ENCODE results near the gene PDLIM7. TPM values are rescaled to one million over a fixed set of nuclear protein-coding genes. Genes with fewer than 3 reads are reported as not detected.
"Not testable (repeated sequence)": the region's sequence is repeated elsewhere in the genome, so short reads cannot be mapped to it uniquely, and the experiment has no call there.

PDLIM7 gene
- total and polyA plus RNA-seq, 2 experiments from 2014 or later = 165 to 537 TPM

- H3K27ac ChIP-seq = no peak overlapping the region
- H3K27me3 ChIP-seq = no peaks in the 10 kb centered on the region
- H3K4me3 ChIP-seq = no peak overlapping the region
- H3K4me1 ChIP-seq (ENCODE audit: low read depth) = no peaks in the 10 kb centered on the region
- TF ChIP-seq CTCF (IDR thresholded peaks at IDR 0.05; ENCODE audit: low read depth, low read length) = no peak
- DNase-seq (ENCODE audit: low read depth in 1 of 2, low spot score in 1 of 2) = no peak
- H3K9me3 ChIP-seq (ENCODE audit: low read depth) = no peaks in the 10 kb centered on the region
- H3K36me3 ChIP-seq = peaks cover 61% of the 10 kb centered on the region
Measured at GRCh38 chr5:177486256-177486655, 11.1 kb downstream of the PDLIM7 start.

GRCh38 chr5:177485753-177486152 lies 11.7 kb downstream of the PDLIM7 start:
- not testable (repeated sequence) for H3K4me3 ChIP-seq; H3K9me3 ChIP-seq (ENCODE audit: low read depth); H3K27ac ChIP-seq; H3K27me3 ChIP-seq; H3K4me1 ChIP-seq (ENCODE audit: low read depth); DNase-seq (ENCODE audit: low read depth in 1 of 2, low spot score in 1 of 2)
- peaks cover 56% of the 10 kb centered on the region for H3K36me3 ChIP-seq

GRCh38 chr5:177484902-177485549 lies 12.4 kb downstream of the PDLIM7 start:
- peaks cover 51% of the 10 kb centered on the region for H3K36me3 ChIP-seq
- H3K27me3 ChIP-seq = no peaks in the 10 kb centered on the region
- peaks cover 1% of the 10 kb centered on the region for H3K4me1 ChIP-seq (ENCODE audit: low read depth)
- H3K4me3 ChIP-seq = no peak overlapping the region
- no peak for TF ChIP-seq CTCF (IDR thresholded peaks at IDR 0.05; ENCODE audit: low read depth, low read length)
- no peak overlapping the region for H3K27ac ChIP-seq
- H3K9me3 ChIP-seq (ENCODE audit: low read depth) = no peaks in the 10 kb centered on the region
- DNase-seq (ENCODE audit: low read depth in 1 of 2, low spot score in 1 of 2) = no peak

- no peak overlapping the region for H3K27ac ChIP-seq
- TF ChIP-seq CTCF (IDR thresholded peaks at IDR 0.05; ENCODE audit: low read depth, low read length) = no peak
- H3K4me3 ChIP-seq = no peak overlapping the region
- no peaks in the 10 kb centered on the region for H3K9me3 ChIP-seq (ENCODE audit: low read depth)
- DNase-seq (ENCODE audit: low read depth in 1 of 2, low spot score in 1 of 2) = no peak
- H3K4me1 ChIP-seq (ENCODE audit: low read depth) = peaks cover 8% of the 10 kb centered on the region
- H3K27me3 ChIP-seq = no peaks in the 10 kb centered on the region
- peaks cover 44% of the 10 kb centered on the region for H3K36me3 ChIP-seq
Measured at GRCh38 chr5:177483994-177484901, 13.2 kb downstream of the PDLIM7 start.

GRCh38 chr5:177483042-177483441 lies 14.4 kb downstream of the PDLIM7 start:
- no peak for DNase-seq (ENCODE audit: low read depth in 1 of 2, low spot score in 1 of 2)
- Histone ChIP-seq H3K36me3 (peaks cover 36% of the 10 kb centered on the region), H3K27me3 (no peaks in the 10 kb centered on the region), H3K4me3 (no peak overlapping the region), H3K27ac (no peak overlapping the region), H3K9me3 (ENCODE audit: low read depth) (no peaks in the 10 kb centered on the region), H3K4me1 (ENCODE audit: low read depth) (peaks cover 8% of the 10 kb centered on the region)
- no peak for TF ChIP-seq CTCF (IDR thresholded peaks at IDR 0.05; ENCODE audit: low read depth, low read length)

GRCh38 chr5:177482359-177482795 lies 15.0 kb downstream of the PDLIM7 start:
- H3K27ac ChIP-seq = no peak overlapping the region
- no peaks in the 10 kb centered on the region for H3K27me3 ChIP-seq
- no peak for TF ChIP-seq CTCF (IDR thresholded peaks at IDR 0.05; ENCODE audit: low read depth, low read length)
- peaks cover 8% of the 10 kb centered on the region for H3K4me1 ChIP-seq (ENCODE audit: low read depth)
- H3K36me3 ChIP-seq = peaks cover 29% of the 10 kb centered on the region
- H3K9me3 ChIP-seq (ENCODE audit: low read depth) = no peaks in the 10 kb centered on the region
- DNase-seq (ENCODE audit: low read depth in 1 of 2, low spot score in 1 of 2) = no peak
- H3K4me3 ChIP-seq = no peak overlapping the region
